Activated CD8-positive, alpha-beta memory T cell treated with anti-CD3 and anti-CD28 coated beads for 48 hours (primary cell): ENCODE data around the gene CAV2.

Experiments used
- DNase-seq, 3 experiments: peaks; one replicate each; pipeline ENCODE4 v3.0.0-alpha.2; 2020; ENCODE audit warnings: low read depth in 2 of 3, low spot score in 2 of 3

CAV2 gene

DNA sequence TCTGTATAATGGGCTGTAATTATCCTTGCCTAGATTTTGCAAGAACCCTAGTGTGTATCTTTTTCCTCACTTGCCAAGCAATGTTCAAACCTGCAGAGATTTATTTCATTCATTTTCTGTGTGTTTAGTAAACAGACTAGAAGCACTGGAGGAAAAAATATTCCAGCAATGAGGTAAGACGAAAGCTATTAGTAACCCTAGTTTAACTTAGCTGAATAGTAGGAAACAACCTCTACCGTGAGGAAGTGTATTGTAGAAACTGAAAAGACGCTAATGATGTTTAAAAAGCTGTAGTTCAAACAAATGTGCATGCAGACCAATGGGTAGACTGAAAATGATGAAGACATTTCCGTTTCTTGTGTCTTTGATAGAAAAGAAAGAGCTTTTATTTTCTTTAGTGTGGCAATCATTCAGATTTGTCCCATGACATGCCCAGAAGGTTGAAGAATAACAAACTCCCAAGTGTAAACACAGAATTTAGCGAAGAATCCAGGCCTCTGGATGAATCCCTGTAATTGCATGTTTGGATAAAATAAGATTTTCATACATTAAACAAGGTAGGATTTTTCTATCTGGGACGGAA is 46.0 kb downstream of the CAV2 start:
- no peak for DNase-seq

DNA sequence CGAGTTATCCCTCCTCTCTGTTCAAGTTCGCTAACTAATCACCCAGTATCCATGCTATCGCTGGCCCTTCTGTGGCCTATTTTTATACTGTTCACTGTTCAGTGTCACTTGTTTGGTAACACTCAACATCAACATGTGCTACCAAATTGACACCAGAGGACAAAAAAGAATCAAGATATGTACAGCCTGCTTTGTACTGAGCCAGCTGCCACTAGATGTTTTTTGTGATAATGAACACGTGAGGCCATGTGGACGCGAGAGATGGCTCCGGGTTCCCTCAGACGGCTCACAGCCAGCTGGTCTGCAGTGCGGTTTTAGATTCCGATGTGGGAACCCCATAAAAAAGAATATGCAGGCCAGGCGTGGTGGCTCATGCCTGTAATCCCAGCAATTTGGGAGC is 46.5 kb downstream of the CAV2 start:
- DNase-seq, result no peak

DNA sequence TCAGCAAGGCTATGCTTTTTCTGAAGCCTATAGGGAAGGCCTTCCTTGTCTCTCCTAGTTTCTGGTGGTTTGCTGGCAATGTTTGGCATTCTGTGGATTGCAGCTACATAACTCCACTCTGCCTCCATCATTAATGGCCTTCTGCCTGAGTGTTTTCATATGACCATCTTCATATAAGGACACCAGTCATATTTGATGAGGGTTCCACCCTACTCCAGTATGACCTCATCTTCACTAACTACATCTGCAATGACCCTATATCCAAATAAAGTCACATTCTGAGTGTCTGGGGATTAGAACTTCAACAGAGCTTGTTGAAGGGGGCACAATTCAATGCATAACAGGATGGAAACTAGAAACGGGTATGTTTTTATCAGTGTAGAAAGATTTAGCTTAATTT is 47.4 kb downstream of the CAV2 start:
- DNase-seq, result no peak

DNA sequence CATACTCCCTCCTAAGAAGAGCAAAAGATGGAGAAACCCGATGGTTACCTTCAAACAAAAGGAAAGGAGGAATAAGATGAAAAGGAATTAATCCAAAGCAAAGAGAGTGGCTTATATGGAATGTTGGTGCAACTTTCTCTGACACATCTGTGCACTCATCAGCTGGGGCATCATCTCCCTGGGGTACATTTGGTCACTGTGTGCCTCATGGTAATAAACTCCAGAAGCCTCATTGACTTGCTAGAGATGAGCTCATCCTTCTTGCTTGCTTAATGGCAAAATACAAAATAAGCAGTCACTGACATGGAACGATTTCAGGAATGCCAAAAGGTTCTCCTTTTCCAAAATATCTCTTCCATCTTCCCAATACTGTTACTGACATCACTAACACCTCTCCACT is 47.8 kb downstream of the CAV2 start:
- no peak for DNase-seq

DNA sequence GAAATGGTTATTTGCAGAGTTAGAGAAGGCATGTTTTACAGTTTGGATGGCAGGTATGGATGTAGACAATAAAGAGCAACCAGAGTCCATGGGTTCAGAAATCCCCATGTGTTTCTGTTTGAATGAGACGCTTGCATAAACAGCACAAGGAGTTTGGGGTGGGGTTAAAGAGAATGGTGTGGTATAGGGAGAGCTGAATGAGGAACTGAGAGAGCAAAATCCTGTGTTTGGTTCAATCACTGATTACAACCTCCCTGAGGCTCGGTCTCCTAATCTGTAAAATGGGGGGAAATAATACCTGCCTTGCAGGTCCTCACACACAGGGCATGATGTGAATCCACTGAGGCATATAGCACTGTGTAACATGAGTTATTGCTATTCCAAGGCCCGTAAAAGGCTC is 49.0 kb downstream of the CAV2 start:
- no peak for DNase-seq

DNA sequence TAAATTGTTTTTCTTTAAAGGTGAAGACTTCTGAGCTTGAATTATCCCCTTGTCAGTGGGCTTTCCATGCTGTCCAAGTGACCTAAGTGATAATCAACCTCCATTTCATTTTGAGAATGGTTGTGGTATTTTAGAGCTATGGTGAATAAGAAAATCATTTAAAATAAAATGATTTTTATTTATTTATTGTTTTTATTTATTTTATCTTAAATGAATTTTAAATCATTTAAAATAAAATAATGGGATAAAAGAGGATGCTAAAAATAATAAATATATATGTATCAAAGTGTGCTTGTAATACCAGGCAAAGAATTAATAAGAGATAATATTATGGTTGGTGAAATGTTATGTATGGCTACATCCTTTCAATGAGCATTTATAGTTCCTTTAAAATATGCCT is 49.8 kb downstream of the CAV2 start:
- DNase-seq, result no peak

DNA sequence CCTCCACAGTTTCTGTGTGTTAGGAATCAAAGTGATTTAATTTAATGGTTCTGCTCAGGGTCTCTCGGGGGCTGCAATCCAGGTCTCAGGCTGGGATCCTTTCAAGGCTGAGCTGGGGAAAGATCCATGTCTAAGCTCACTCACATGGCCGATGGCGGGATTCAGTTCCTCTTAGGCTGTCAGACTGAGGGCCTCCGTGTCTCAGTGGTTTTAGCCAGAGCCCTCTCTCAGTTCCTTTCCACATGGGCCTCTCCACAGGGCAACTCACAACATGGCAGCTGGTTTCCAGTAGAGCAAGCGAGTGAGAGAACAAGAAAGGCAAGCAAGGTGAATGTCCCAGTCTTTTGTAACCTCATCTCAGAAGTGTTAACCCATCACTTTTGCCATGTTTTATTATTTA is 52.2 kb downstream of the CAV2 start:
- DNase-seq, result no peak

DNA sequence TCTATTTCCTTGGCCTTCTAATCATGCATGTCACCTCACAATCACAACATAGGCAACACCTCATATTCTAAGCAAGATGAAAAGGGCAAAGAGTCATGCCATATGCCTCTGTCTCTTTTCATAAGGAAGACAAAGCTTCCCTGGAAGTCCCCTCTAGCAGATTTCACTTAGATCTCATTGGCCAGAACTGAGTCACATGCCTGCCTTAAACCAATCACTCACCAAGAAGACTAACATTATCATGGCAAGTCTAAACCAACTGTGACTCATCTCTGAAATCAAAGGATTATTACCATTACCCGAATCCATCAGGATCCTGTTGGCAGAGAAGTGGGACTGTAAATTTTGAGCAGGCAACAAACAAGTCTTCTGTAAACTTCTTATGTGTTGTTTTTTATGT is 53.1 kb downstream of the CAV2 start:
- no peak for DNase-seq

DNA sequence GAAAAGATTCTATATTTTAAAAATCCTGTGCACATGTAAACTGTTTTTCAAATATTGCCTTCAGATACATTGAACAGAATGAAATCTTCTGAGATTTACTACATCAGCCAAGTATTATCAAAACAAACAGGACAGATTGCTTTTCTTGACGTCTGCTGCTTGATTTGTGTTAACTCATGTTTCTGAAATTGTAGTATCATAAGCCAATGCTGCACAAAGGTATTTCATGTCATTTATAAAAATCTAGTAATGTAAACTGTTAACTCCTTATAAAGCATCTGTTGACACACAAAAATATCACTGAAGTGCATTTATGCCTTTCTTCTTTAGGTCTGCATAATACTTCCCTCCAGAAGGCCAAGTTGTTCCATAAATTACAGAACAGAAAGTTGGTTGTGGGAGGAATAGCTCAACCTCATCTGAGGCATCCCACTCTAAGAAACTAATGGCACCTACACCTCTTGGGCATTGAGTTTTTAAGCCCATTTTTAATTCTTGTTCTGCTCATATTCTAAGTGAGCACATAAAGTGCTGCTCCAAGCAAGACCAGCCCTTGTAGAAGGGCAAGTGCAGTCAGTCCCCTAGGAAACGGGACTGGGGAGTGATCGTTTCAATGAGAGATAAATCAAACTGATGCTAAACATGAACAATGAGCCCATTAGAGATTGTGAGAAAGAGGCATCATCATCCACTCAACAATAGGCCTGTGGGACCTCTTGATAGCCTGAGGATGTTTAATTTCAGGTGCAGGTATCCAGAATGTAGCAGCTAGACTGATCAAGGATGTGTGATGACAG is 53.8 kb downstream of the CAV2 start:
- DNase-seq, result no peak

DNA sequence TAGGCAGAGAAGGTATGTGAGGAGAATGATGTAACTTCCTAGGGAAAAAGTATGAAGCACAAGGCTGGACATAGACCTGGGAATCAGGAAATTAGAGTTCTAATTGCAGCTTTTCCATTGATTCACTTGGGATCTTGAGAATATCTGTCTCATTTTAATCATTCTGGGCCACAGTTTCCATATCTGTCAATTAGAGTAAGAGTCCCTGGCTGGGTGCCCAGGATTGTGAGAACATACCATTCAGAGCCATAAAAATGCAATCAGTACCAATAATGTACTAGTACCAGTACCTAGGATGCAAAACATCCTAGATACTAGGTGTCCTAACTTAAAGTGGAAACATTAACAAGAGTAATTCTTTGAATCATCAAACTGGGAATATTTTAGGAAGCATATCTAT is 54.9 kb downstream of the CAV2 start:
- no peak for DNase-seq

DNA sequence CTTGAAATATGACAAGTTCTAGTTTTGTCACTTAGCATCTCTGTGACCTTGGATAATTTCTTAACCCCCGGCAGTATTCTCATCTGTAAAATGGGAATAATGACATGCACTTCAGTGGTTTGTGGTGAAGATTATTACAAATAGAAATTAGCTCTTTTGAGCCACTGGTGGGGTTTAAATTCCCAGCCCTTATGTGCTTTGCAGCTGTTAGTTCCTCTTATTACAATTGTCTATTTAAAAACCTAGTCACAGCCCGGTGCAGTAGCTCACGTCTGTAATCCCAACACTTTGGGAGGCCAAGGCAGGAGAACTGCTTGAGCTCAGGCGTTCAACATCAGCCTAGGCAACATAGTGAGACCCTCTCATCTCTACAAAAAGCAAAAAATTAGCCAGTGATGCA is 55.4 kb downstream of the CAV2 start:
- DNase-seq, result no peak

DNA sequence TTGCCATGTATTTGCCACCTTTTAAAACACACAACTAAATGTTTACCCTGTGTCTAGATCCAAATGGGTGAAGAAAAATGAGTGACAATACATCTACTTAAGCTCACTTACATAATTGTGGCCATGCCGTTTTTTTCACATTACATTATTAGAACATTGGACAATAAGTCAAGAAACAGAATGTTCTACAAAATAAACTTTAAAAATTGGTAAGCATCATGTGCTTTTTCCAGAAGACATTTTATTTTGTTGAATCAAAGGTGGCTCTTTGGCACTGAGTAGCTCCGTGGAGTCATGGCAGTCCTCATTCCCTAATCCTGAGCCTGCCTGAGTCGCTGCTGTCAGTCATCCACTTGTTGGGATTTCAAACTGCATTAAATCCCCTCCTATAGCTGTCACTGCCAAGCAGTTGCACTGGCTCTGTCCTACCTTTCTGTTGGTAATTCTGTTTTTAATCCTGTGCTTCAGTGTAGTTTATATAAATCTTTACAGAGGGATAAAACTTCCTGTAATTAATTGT is 57.6 kb downstream of the CAV2 start:
- no peak for DNase-seq

DNA sequence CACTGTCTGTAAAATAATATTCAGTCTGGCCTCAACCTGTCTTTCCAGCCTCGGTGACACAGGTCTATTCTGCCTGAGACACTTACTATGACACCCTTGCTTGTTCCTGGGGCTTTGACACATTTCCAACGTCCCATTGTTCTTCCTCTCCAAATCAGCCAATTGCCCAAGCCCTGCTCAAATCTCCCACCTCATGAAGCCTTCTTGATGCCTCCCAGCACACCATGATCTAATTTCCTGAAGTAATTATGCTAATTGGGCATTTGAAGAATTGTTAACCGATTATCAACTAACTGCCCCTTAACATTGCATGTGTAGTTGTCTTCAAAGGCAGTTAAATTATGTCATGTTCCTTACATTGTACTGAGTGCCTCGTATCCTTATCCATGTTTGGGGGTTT is 58.4 kb downstream of the CAV2 start:
- DNase-seq, result no peak
